ENCODE results near the gene SLC4A9. TPM values are rescaled to one million over a fixed set of nuclear protein-coding genes. Genes with fewer than 3 reads are reported as not detected.
"Not testable (repeated sequence)": the region's sequence is repeated elsewhere in the genome, so short reads cannot be mapped to it uniquely, and the experiment has no call there.

The SLC4A9 gene
- total RNA-seq, 3 donors from 2014 or later, result not detected

DNA sequence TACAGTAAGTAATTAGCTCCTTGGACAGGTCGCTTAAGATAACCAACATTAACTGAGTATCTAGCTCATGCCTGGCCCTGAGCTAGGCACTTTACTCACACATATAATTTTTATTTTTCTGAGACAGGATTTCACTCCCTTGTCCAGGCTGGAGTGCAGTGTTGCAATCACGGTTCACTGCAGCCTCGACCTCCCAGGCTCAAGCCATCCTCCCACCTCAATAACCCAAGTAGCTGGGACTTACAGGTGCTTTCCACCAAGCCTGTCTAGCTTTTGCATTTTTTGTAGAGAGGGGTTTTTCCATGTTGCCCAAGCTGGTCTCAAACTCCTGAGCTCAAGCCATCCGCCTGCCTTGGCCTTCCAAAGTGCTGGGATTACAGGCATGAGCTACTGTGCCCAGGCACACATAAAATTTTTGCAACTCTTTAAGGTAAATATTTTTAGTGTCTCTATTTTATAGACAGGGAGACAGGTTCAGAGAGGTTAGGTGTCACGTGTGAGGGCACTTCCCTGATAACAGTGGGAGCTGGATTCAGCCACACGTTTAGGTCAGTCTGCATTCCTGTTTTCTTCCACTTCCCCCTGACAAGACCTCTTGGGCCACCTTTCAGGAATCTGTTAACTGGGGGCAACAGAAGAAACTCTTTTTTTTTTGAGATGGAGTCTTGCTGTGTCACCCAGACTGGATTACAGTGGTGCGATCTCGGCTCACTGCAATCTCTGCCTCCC lies 31.8 kb upstream of the SLC4A9 start:
- Mint-ChIP-seq H3K27me3 (ENCODE audit: low read depth) (no peaks in the 10 kb centered on the region), H3K9me3 (no peaks in the 10 kb centered on the region), H3K36me3 (ENCODE audit: insufficient read depth) (peaks cover 2% of the 10 kb centered on the region), H3K4me3 (no peak overlapping the region), H3K4me1 (ENCODE audit: low read depth) (peaks cover 8% of the 10 kb centered on the region)
- ATAC-seq, result no peak
- no peak for DNase-seq

GRCh38 chr5:140329739-140330481 lies 30.1 kb upstream of the SLC4A9 start:
- Mint-ChIP-seq H3K36me3 (ENCODE audit: insufficient read depth) (peaks cover 5% of the 10 kb centered on the region), H3K27me3 (ENCODE audit: low read depth) (no peaks in the 10 kb centered on the region), H3K9me3 (no peaks in the 10 kb centered on the region), H3K4me1 (ENCODE audit: low read depth) (peaks cover 1% of the 10 kb centered on the region), H3K4me3 (no peak overlapping the region)
- ATAC-seq (no peak), DNase-seq (no peak)

- DNase-seq (no peak), ATAC-seq (no peak)
- no peak overlapping the region for H3K4me3 Mint-ChIP-seq
- no peaks in the 10 kb centered on the region for H3K9me3 Mint-ChIP-seq
- H3K4me1 Mint-ChIP-seq (ENCODE audit: low read depth), result no peaks in the 10 kb centered on the region
- H3K36me3 Mint-ChIP-seq (ENCODE audit: insufficient read depth), result peaks cover 8% of the 10 kb centered on the region
- H3K27me3 Mint-ChIP-seq (ENCODE audit: low read depth), result no peaks in the 10 kb centered on the region
Measured at GRCh38 chr5:140331638-140332037, 28.4 kb upstream of the SLC4A9 start.

DNA sequence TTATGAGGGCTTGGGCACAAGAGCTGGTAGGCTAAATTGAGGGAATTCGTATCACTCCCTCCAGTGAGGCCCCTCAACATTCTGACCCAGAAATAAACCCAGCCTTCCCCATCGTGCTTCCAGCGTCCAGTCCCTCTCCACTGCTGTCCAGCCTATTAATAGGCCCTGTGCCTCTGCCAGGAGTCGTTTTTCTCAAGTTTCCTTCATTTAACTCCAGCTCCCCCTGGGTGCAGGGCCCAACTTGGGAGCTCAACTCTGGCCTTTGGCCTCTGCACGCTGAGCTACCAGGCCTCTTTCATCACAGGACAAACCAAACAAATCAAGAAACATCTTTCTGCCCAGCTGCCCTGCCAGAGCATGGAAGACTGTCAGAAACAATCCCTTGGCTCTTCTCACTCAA lies 23.6 kb upstream of the SLC4A9 start:
- H3K4me1 Mint-ChIP-seq (ENCODE audit: low read depth), result no peaks in the 10 kb centered on the region

DNA sequence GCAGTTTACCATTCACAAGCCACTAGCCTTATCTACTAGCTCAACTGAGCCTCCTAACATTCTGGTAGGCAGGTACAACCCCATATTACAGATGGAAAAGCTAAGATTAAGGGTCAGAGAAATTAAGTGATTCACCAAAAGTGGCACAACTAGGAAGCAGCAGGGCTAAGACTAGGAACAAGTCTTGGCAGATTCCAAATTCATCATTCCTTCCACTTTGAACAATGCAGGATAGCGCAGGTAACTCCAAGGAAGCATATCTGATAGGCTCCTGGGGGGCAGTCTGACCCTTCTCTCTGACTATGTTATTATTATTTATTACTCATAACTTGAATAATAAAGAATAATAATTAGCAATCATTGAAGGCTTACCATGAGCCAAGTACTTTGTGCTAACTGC lies 22.1 kb upstream of the SLC4A9 start:
- Mint-ChIP-seq H3K27me3 (ENCODE audit: low read depth) (no peaks in the 10 kb centered on the region), H3K4me1 (ENCODE audit: low read depth) (peaks cover 11% of the 10 kb centered on the region)

More for the DNA sequence above, 23.6 kb upstream of the SLC4A9 start:
- ATAC-seq (no peak), DNase-seq (no peak)
- no peaks in the 10 kb centered on the region for H3K27me3 Mint-ChIP-seq (ENCODE audit: low read depth)
- H3K9me3 Mint-ChIP-seq, result no peaks in the 10 kb centered on the region
- peaks cover 8% of the 10 kb centered on the region for H3K36me3 Mint-ChIP-seq (ENCODE audit: insufficient read depth)
- no peak overlapping the region for H3K4me3 Mint-ChIP-seq

DNA sequence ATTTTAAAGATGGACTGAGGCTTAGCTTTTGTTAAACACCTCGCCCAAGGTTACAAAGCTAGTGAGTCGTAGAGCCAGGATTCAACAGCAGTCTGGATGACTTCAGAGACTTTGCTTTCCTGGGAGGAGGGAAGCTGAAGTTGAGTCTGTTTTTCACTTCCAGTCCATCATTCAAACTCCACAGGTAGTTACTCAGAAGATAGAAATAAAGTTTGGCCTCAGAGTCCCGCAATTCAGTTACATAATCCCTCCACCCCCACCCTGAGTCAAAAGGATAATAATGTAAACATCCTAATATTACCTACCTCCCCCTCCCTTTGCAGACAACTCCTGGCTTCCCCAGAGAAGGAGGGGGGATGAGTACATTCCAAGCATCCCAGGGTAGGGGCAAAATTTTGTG lies 21.7 kb upstream of the SLC4A9 start:
- no peak overlapping the region for H3K4me3 Mint-ChIP-seq
- H3K9me3 Mint-ChIP-seq, result no peaks in the 10 kb centered on the region
- peaks cover 8% of the 10 kb centered on the region for H3K36me3 Mint-ChIP-seq (ENCODE audit: insufficient read depth)
- no peak for DNase-seq
- no peaks in the 10 kb centered on the region for H3K27me3 Mint-ChIP-seq (ENCODE audit: low read depth)
- H3K4me1 Mint-ChIP-seq (ENCODE audit: low read depth), result peaks cover 15% of the 10 kb centered on the region
- no peak for ATAC-seq

More for the DNA sequence above, 22.1 kb upstream of the SLC4A9 start:
- DNase-seq (no peak), ATAC-seq (no peak)
- H3K4me3 Mint-ChIP-seq, result no peak overlapping the region
- H3K9me3 Mint-ChIP-seq, result no peaks in the 10 kb centered on the region
- peaks cover 10% of the 10 kb centered on the region for H3K36me3 Mint-ChIP-seq (ENCODE audit: insufficient read depth)

GRCh38 chr5:140338908-140339307 lies 21.1 kb upstream of the SLC4A9 start:
- ATAC-seq (no peak), DNase-seq (no peak)
- Mint-ChIP-seq H3K36me3 (ENCODE audit: insufficient read depth) (peaks cover 5% of the 10 kb centered on the region), H3K27me3 (ENCODE audit: low read depth) (no peaks in the 10 kb centered on the region), H3K4me3 (no peak overlapping the region), H3K4me1 (ENCODE audit: low read depth) (peaks cover 20% of the 10 kb centered on the region), H3K9me3 (no peaks in the 10 kb centered on the region)

GRCh38 chr5:140339636-140340035 lies 20.4 kb upstream of the SLC4A9 start:
- Mint-ChIP-seq H3K9me3 (no peaks in the 10 kb centered on the region), H3K4me3 (no peak overlapping the region), H3K27me3 (ENCODE audit: low read depth) (no peaks in the 10 kb centered on the region), H3K4me1 (ENCODE audit: low read depth) (peaks cover 26% of the 10 kb centered on the region), H3K36me3 (ENCODE audit: insufficient read depth) (peaks cover 5% of the 10 kb centered on the region)
- DNase-seq, result no peak
- ATAC-seq, result no peak

DNA sequence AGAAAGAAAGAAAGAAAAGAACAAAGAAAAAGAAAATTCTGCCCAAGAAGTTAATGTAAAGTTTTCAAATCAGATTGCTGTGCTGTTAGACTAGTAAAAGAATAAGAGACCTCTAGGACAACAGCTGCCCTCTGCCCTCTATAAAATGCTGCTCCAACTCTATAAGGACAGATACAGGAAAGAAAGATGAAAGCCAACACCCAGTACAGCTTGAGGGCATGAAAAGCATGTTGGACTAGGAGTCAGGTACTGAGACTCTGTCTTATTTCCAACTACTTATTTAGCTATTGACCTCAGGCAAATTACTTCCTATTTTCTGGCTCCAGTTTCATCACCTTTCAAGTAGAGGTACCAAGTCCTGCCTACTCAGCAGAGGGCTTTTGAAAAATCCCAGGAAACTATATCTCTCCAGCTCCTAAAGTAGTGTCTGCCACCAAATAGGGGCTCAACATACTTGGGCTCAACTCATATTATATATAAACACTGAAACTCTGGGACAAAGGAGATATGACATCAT lies 19.3 kb upstream of the SLC4A9 start:
- peaks cover 32% of the 10 kb centered on the region for H3K4me1 Mint-ChIP-seq (ENCODE audit: low read depth)

DNA sequence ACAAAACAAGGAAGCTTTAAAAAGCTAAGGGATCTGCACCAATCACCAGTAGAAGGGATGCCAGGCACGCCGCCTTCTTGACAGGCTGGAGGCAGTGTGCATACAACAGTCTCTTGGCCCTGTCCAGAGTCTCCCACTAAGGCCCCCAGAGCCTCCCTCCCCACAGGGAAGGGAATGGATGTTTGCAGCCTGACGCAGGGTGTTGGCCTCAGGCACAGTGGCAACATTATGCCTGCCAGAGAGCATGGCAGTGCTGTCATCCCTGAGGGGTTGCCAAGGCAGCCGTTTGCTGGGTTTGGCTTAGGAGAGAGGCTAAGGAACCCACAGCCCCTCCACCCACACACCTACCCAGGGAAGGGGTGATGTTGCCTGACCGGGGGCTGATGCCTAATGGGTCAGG lies 18.4 kb upstream of the SLC4A9 start:
- Mint-ChIP-seq H3K4me3 (no peak overlapping the region), H3K9me3 (no peaks in the 10 kb centered on the region), H3K27me3 (ENCODE audit: low read depth) (peaks cover 2% of the 10 kb centered on the region), H3K36me3 (ENCODE audit: insufficient read depth) (peaks cover 2% of the 10 kb centered on the region), H3K4me1 (ENCODE audit: low read depth) (peaks cover 32% of the 10 kb centered on the region)
- ATAC-seq (no peak), DNase-seq (no peak)

More for the DNA sequence above, 19.3 kb upstream of the SLC4A9 start:
- ATAC-seq (no peak), DNase-seq (no peak)
- Mint-ChIP-seq H3K4me3 (no peak overlapping the region), H3K9me3 (no peaks in the 10 kb centered on the region), H3K27me3 (ENCODE audit: low read depth) (peaks cover 2% of the 10 kb centered on the region), H3K36me3 (ENCODE audit: insufficient read depth) (peaks cover 2% of the 10 kb centered on the region)

- peaks cover 36% of the 10 kb centered on the region for H3K4me1 Mint-ChIP-seq (ENCODE audit: low read depth)
- peak overlapping the region; percentile 31 for H3K4me3 Mint-ChIP-seq
- peaks cover 2% of the 10 kb centered on the region for H3K27me3 Mint-ChIP-seq (ENCODE audit: low read depth)
- ATAC-seq (no peak), DNase-seq (no peak)
- H3K36me3 Mint-ChIP-seq (ENCODE audit: insufficient read depth), result peaks cover 2% of the 10 kb centered on the region
- H3K9me3 Mint-ChIP-seq, result no peaks in the 10 kb centered on the region
Measured at GRCh38 chr5:140342287-140342686, 17.7 kb upstream of the SLC4A9 start.

DNA sequence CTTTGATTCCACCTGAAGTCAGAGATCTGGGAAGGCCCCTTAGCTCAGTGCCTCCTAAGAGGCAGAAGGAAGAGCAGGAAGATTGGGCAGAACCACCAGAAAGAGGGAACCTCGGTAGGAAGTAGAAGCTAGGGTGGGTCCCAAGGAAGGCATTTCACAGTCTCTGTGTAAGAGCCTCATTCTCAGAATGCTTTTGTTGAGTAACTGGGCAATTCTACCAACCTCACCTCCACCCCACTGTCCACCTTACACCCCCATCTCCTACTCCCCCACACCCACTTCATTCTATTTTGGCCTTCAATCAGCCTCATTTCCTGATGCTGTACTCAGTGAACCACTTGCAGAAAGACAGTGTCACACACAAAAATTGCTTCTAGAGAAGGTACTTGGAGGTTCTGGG lies 17.1 kb upstream of the SLC4A9 start:
- DNase-seq, result no peak
- H3K36me3 Mint-ChIP-seq (ENCODE audit: insufficient read depth), result peaks cover 2% of the 10 kb centered on the region
- no peaks in the 10 kb centered on the region for H3K9me3 Mint-ChIP-seq
- ATAC-seq, result no peak
- peaks cover 2% of the 10 kb centered on the region for H3K27me3 Mint-ChIP-seq (ENCODE audit: low read depth)
- peaks cover 36% of the 10 kb centered on the region for H3K4me1 Mint-ChIP-seq (ENCODE audit: low read depth)
- no peak overlapping the region for H3K4me3 Mint-ChIP-seq

- peaks cover 37% of the 10 kb centered on the region for H3K4me1 Mint-ChIP-seq (ENCODE audit: low read depth)
- not testable (repeated sequence) for H3K36me3 Mint-ChIP-seq (ENCODE audit: insufficient read depth); ATAC-seq; H3K27me3 Mint-ChIP-seq (ENCODE audit: low read depth); H3K9me3 Mint-ChIP-seq; DNase-seq; H3K4me3 Mint-ChIP-seq
Measured at GRCh38 chr5:140343849-140344248, 16.1 kb upstream of the SLC4A9 start.

DNA sequence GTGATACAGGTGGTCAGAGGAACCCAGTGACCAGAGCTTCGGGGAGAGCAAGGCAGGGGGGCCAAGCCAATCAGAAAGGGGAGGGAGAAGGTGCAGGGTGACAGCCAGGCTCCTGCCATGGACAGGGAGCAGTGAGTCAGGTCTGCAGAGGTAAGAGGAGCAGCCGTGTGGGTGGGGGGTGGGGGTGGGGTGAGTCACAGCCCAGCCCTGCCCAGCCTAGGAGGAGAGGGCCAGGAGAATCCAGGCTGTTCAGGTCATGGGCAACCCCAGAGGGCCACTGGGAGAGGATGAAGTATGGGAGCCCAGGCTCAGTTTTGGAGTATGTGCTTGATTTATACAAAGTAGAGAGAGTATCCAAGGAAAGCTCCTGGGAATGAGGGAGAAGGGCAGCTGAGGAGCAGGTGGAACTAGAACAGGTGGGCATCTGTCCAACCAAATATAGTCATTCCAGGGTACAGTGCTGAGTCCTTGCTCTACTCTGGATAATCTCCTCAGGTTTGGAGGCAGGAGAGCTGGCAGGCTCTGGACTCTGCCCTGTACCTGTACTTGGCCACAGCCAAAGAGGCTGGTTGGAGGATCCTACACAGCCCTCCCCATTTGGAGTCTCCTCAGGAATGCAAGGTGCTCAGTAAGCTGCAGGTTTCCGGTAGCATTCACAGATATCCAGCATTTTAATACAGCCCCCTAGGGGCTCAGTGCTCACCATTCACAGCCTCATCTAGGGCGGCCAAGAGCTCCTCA lies 15.1 kb upstream of the SLC4A9 start:
- Mint-ChIP-seq H3K4me3 (peak overlapping the region; percentile 73), H3K4me1 (ENCODE audit: low read depth) (peaks cover 37% of the 10 kb centered on the region), H3K9me3 (no peaks in the 10 kb centered on the region), H3K27me3 (ENCODE audit: low read depth) (peaks cover 2% of the 10 kb centered on the region), H3K36me3 (ENCODE audit: insufficient read depth) (peaks cover 2% of the 10 kb centered on the region)
- ATAC-seq (peak; percentile 29 to 41), DNase-seq (peak; percentile 7)

All from activated T-cell treated with anti-CD3 and anti-CD28 coated beads, Interleukin-2, amount 50 U/mL, for 4 hours (primary cell).